HG02678 (cell line): ENCODE measurements around the gene C11orf97.
"Not testable (repeated sequence)": the region's sequence is repeated elsewhere in the genome, so short reads cannot be mapped to it uniquely, and the experiment has no call there.

Source experiments
- ATAC-seq: cut with Tn5 transposase; IDR thresholded peaks from one replicate; pipeline ENCODE4 v1.9.1; 2021; ENCODE audit warnings: mild to moderate bottlenecking, moderate library complexity; ENCODE audit not compliant: unreplicated experiment

Gene C11orf97

DNA sequence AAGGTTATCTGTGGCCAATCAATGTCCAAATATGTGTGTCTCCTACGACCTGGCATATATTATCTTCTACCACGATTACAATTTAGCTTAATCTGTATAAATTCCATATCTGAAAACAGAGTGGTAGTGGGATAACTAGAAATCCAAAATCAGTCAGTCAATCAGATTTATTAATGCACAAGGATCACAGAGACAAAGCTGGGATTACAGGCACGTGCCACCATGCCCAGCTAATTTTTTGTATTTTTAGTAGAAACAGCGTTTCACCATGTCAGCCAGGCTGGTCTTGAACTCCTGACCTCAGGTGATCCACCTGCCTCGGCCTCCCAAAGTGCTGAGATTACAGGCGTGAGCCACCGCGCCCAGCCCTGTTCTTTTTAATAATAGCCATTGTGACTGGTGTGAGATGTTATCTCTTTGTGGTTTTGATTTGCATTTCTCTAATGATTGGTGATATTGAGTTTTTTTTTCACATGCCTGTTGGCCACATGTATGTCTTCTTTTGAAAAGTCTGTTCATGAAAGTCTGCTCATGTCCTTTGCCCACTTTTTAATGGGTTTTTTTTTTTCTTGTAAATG, 43.6 kb downstream of the C11orf97 start:
- ATAC-seq: not testable (repeated sequence)

DNA sequence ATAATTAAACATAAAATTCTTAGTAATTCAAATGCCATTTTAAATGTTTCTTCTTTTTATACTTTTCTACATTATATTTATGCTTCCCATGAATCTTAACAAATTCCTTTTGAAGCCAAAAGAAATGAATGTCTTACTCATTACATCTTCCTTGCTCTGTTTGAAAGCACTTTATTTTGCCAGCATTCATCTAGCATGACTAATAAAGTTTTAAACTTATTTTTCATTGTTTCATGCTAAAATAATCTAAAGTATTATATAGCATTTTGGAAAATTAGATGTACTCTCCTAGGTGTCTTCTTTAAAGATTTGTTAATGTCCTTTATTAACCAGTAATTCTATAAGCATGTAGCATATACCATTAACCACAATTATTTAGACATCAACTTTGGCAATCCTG, 45.2 kb downstream of the C11orf97 start:
- ATAC-seq: no peak

DNA sequence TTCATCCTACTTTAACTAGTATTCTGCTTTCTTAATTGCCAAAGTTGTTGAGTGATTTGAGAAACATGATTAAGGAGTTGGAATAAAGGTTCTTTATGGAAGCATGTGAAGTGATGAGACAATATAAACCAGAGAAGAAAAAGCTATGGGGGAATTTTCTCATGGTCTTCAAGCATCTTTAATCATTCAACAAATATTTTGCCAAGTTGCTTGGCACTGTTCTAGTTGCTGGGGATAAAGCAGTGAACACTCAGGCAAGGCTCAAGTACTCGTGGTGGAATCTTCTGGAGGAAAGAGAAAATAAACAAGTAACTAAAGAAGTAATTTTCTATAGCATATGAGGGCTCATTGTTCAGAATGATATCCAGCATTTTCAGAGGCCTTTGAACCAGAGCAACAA, 45.7 kb downstream of the C11orf97 start:
- no peak for ATAC-seq

DNA sequence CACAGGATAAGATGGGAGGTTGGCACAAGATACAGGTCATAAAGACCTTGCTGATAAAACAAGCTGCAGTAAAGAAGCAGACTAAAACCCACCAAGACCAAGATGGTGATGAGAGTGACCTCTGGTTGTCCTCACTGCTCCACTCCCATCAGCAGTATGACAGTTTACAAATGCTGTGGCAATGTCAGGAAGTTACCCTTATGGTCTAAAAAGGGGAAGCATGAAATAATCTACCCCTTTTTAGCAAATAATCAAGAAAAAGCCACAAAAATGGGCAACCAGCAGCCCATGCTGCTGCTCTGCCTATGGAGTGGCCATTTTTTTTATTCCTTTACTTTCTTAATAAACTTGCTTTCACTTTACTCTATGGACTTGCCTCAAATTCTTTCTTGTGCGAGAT, 46.2 kb downstream of the C11orf97 start:
- peak; percentile 58 for ATAC-seq

DNA sequence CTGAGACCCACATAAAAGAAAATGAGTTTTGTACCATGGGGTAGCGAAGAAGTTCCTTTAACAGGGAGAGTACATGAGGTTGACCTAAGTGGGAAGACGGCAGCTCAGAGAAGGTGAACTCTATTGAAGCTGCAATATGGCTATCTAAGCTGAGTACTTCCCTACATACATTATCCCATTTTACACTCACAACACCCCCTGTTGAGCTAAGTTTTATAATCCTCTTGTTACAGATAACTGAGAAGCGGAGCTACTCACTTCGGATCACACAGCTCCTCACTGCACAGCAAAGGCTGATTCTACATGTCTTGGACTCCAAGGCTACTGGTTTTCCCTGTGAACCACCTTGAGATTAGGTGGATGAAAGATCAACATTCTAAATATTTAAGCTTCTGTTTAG, 46.7 kb downstream of the C11orf97 start:
- no peak for ATAC-seq

DNA sequence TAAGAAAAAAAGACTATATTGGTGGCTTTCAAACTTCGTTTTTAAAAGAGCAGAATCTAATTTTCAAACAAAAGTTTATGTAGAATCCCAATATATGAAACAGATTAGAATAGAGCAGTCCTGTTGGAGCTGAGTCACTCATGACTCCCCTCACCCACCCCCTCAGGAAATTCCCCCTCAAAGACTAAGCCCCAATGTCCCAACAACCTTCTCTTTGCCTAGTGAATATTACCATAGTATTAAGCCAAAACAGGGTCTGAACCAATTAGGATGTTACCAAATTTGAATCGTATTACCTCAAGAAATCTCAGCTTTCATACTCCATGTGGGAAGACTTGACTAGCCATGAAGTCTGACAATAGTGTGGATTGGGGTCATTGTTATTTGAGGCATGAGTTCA, 47.1 kb downstream of the C11orf97 start:
- no peak for ATAC-seq

DNA sequence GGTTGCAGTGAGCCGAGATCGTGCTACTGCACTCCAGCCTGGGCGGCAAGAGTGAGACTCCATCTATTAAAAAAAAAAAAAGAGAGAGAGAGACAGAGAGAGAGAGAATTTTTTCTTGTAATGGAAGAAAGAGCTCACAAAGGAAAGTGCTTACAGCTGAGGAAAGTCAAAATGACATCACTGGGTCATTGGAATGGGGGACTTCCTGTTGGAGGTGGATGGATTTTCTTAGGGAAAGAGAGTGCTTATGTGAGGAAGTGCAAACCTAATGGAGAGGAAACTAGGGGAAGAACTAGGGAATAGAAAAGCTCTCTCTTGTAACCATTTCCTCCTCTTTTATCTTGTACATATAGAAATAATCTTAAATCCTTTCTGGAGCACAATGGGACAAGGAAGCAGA, 48.6 kb downstream of the C11orf97 start:
- ATAC-seq: no peak

DNA sequence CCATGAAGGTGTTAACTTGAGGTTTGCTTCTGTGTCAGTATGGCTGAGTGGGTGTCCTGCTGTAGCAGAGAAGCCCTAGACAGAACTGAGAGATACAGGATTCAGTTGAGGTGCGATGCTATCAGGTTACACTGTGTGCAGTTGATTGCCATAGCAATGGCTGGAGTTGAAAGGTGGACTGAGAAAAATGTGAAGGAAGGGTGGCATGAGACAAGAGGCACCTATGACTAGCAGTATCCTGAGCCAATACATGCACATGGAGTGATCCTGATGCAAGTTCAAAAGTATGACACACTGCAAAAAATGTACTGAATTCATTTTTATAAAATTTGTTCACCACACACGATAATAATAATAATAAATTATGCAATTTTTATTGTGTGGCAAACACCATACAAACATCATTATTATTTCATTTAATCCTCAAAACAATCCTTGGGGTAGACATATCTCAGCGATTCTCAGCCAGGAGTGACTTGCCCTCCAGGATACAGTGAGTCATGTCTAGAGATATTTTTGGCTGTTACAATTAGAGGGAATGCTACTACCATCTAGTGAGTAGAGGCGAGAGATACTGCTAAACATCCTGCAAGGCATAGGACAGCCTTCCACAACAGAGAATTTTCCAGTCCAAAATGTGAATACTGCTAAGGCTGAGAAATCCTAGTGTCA, 51.1 kb downstream of the C11orf97 start:
- no peak for ATAC-seq

DNA sequence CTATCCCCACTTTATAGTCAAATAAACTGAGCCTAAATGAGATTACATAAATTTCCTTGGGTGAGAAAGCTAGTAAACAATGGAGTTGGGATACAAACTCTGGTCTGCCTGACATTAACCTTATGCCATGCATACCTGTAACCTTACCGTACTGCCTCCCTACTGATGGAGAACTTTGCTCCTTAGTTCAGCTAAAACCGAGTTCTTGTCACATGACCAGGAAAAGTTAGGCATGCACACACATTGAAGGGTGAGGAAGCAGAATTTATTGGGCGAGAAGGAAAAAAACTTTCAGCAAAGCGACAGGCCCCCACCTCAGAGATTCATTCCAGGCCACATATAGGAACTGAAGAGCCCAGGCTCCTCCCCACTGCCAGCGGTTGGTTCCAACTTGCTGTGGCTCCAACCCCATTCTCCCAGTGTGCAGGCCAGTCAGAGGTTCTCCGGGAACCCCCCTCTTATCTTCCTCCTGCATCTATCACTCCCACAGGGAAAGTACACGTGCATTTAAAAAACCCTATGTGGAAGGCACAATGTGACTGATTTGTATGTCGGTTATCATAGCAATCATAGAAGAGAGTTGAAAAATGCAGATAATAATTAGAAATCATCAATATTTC, 51.7 kb downstream of the C11orf97 start:
- ATAC-seq: no peak

DNA sequence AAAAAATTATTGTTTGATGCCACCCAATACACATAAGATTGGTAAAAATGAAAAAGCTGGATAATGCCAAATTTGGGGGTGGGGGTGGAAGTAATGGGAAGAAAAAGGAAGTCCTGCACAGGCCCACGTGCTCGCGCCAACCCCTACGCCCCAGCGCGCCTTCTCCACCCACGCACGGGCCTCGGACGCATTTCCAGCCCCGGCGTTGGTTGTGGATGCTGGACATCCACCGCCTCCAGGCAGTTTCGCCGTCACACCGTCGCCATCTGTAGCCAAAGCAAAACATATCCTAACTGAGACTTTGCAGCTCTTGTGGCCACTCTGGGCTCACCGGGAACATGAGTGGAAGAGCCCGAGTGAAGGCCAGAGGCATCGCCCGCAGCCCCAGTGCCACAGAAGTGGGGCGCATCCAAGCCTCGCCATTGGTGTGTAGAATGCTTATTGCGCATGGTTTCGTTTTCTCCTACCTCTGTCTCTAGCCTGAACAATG, 55.0 kb downstream of the C11orf97 start, which contains the start of gene PIWIL4:
Gene PIWIL4 (plus strand): TSS at position 188 of the 490 bp plus-strand sequence. CDS start 151 bp downstream, at position 339.
- no peak for ATAC-seq

DNA sequence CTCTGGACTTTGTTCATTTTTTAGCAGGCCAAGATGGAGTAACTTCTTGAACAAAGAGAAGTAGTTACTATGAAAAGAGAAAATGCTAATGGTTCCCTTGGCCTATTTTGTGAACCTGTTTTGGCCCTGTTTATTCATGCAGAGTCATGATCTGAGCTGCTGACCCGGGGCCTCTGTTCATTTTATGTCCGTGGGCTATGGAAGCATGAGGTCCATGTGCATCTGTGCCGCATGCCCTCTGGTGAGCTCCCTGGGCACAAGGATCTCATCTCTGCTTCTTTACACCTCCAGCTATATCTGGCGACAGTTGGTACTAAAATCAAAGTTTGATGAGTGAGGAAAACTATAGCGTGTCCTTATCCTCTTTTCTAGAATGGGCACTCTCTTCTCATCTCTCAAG, 55.9 kb downstream of the C11orf97 start:
- no peak for ATAC-seq

DNA sequence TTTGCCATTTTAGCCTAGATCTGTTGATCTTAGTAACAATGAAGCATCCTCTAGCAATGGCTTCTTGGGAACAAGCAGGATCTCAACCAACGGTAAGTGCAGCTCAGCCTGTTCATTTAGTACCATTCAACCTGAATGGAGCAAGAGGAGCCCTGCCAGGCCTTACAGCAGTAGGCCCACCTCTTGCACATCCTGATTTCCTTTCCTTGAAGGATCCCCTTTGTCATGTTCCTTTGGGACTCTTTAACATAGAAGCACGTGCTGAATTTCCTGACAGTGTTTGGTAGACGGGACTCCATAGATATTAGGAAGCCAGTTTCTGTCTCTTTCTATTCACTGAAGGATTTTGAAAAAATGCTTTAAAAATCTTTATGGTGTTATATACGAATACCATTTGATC, 56.5 kb downstream of the C11orf97 start:
- ATAC-seq: no peak

DNA sequence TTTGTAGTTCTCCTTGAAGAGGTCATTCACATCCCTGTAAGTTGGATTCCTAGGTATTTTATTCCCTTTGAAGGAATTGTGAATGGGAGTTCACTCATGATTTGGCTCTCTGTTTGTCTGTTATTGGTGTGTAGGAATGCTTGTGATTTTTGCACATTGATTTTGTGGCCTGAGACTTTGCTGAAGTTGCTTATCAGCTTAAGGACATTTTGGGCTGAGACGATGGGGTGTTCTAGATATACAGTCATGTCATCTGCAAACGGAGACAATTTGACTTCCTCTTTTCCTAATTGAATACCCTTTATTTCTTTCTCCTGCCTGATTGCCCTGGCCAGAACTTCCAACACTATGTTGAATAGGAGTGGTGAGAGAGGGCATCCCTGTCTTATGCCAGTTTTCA, 60.7 kb downstream of the C11orf97 start:
- not testable (repeated sequence) for ATAC-seq

DNA sequence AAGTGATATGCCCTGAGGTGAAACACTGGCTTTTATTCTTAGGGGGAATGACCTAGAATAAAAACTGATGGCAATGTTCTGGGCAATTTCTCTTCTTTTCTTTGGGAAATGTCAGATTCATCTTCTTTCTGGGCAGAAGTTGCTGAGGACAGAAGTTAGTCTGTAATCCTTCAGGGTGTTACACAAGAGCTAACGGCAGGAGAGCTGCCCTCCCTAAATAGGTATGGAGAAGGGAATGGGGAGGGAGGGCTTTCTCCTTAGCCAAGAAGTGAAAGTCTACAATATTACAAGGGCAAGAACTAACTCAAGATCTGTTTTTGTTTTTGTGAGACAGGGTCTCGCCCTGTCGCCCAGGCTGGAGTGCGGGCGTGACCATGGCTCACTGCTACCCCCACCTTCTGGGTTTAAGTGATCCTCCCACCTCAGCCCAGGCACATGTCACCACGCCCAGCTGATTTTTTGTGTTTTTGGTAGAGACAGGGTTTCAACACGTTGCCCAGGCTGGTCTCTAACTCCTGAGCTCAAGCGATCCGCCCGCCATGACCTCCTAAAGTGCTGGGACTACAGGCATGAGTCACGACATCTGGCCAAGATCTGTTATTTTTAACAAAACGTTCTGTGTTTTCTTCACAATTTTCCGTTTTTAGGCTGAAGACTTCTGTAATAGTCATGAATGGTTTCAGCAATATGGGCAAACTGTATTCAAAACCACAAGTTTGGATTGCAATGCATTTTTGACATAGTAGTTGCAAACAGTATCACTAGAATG, 62.1 kb downstream of the C11orf97 start:
- ATAC-seq: no peak

DNA sequence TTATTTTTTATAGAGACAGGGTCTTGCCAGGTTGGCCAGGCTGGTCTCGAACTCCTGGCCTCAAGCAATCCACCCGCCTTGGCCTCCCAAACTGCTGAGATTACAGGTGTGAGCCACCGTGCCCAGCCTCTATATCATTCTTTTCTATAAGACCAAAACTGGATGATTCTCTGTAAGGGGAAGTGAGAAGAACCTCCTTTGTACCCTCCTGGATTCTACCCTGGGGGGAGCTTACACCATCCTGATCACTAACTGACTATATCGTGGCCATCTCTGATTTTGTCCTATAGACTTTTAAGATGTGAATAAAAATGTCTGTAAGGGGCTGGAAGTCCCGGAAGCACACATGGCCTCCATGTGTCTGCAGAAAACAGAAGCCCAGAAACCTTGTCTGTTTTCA, 64.0 kb downstream of the C11orf97 start:
- ATAC-seq: no peak

DNA sequence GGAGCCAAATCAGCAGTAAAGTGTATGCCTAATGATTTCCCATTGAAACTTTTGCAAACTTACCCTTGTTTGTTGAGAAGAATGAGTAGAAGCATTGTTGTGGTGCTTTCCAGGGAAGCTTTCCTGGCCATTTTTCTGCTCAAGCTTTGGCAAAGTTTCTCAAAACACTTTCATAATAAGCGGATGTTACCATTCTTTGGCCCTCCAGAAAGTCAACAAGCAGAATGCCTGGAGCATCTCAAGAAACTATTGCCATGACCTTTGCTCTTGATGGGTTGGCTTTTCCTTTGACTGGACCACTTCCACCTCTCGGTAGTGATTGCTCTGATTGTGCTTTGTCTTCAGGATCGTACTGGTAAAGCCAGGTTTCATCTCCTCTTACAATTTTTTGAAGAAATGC, 65.6 kb downstream of the C11orf97 start:
- no peak for ATAC-seq
